Stimulated activated CD4-positive, alpha-beta T cell treated with anti-CD3 and anti-CD28 coated beads, Interleukin-12 subunit alpha, Interleukin-12 subunit beta, amount 100 ng/mL, for 4 hours (primary cell): ENCODE measurements around the gene CCDC91.

Source experiments
- DNase-seq: peaks from one replicate; pipeline ENCODE4 v3.0.0-alpha.2; 2020

The CCDC91 gene, protein sequence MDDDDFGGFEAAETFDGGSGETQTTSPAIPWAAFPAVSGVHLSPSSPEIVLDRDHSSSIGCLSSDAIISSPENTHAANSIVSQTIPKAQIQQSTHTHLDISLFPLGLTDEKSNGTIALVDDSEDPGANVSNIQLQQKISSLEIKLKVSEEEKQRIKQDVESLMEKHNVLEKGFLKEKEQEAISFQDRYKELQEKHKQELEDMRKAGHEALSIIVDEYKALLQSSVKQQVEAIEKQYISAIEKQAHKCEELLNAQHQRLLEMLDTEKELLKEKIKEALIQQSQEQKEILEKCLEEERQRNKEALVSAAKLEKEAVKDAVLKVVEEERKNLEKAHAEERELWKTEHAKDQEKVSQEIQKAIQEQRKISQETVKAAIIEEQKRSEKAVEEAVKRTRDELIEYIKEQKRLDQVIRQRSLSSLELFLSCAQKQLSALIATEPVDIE

DNA sequence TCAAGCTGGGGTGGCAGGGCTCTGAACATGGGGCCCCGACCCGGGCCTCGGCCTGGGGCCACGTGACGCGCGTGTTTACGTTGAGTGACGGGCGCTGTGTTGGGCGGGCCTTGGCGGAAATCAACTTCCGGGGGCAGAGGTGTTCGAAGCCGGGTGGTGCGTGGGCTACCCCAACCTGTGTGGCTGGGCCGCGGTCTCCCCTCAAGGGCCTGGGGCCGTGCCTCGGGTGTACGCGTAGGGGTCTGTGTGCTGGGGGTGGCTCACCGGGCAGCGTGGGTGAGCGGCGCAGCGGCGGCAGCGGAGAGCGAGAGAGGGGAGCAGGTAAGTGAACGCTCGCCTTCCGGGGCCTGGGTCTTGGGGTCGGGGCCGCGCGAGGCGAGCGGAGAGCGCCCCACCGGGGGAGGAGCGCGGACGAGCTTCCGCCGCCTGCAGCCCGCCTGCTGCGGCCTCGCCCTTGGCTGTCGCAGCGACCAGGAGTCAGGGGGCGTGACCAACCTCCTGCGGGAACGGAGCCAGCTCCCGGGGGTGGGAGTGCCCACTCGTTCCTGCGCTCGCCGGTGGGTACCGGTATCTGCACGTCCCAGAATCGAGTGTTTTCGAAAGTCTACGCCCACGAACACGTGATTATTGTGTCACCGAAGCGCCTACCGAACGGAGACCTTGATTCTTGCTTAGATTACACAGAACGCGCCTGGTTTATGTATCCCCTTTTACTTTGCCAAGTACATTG is at the start of gene CCDC91:
CCDC91 (plus strand) TSS at position 136 of the 730 bp plus-strand sequence. CDS start 66,760 bp downstream, outside the sequence.
- DNase-seq = peak; percentile 78

DNA sequence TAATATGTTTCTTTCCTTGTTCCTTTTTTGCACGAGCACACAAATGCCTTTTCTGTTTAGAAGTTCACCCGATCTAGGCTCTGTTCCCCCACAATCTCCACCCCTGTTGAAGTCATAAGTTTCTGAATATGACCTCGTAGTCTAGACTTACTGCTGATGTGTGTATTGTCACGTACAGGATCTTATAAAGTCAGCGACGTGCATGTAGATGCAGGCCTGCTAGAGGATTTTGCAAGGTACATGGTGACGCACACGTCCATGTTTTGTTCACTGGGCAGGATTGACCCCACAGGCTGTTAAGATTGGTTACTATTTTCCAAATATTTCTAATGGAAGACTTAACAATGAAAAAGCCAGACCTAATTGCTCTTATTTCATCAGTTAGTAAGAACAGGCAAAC is 46.2 kb upstream of the CCDC91 start:
- DNase-seq = no peak

DNA sequence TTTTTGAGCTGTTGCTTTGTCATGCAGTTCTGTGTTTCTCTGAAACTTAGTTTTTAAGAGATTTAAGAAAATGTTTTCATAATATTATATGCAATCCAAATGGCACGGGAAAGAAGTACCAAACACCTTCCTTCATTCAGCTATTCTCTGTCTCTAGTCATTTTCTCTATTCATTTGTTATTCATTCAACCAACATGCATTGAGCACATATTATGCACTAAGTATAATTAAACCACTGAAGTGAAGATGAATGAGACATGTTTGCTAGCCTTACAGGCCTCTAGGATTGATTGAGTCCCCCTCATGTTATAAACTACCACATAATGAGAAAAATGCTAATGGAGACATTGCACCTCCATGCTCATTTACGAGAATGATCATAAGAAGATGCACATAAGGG is 45.7 kb upstream of the CCDC91 start:
- DNase-seq = no peak

DNA sequence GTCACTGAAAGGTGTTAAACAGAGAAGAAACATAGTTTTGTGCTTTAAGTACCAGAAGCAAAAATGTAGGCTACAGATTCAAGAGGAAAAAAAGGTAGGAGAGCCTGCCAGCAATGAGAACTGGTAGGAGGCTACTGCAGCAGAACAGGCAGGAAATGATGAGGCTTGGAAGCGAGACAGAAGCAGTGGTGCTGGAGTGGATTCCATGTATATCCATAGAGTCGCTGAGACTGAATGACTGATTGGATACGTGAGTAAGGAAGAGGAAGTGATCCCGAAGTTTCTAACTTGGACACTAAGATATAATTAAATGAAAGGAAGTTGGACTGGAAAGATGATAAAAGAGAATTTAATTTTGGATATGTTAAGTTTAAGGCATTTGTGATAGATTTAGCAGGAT is 45.0 kb upstream of the CCDC91 start:
- no peak for DNase-seq

DNA sequence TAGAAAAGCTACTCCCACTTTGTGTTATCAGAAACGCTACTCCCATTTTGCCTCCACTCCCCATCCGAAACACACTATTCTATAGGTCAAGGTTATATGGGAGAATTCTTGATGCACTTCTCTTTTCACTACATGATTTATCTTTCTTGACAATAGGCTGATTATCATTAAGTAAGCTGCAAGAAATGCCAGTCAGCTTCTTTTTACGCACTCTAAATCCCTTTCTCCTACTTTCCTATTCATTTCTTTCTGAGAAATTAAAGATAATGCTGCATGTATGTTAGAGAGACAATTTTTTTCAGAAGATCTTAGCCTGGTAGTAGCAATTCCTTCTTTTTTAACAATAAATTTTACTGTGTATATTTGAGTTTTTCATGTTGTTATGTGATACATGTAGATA is 41.0 kb upstream of the CCDC91 start:
- DNase-seq = no peak

DNA sequence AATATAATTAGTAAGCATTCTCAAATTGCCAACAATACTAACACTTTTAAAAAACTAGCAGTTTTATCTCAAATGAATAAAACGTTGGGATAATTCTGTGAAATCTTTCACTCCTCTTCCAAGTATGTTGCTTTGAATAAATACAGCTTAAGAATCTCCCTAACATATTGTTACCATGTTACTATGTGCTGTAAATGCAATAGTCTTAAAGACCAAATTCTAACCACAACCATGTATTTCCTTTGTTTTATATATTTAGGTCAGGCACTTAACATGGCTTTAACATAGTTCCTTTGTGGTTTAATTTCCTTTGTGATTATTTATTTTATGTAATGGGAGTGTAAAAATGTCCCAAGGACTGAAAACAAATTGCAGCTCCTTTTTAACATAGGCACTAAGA is 33.9 kb upstream of the CCDC91 start:
- DNase-seq = no peak

DNA sequence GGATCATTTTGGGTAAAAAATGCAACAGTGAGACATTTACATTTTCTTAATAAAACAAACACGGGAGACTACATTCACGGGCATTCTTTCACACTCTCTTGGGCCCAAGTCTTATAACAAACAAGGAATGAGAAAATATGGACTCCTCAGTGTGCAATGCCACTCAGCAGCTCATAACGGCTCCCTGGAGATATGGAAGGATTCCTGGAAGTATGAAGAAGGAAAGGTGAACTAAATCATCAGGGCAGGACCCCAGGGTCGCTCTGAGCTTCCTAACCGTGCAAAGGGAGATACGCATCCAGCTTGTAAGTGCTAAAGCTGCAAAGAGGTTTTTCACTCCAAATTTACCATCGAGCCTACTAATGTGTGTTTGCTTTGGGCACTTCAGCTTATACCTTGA is 33.5 kb upstream of the CCDC91 start:
- no peak for DNase-seq

DNA sequence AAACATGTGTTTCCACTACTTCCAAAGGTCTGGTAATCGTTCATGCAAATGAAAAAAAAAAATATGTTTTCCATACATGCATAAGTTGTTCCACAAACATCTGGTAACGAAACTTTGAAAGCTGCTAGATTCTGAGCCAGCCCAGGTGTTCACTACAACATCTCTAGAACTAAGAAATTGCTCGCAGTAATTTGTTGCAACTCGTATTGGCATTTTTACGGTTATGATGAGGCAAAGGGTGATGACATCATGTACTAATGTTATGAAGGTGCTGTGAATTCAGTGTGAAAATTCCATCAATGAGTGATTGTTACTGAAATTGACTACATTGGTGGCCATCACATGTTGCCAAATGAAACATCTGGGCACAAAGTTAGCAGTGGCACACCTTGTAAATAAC is 31.9 kb upstream of the CCDC91 start:
- DNase-seq = no peak

DNA sequence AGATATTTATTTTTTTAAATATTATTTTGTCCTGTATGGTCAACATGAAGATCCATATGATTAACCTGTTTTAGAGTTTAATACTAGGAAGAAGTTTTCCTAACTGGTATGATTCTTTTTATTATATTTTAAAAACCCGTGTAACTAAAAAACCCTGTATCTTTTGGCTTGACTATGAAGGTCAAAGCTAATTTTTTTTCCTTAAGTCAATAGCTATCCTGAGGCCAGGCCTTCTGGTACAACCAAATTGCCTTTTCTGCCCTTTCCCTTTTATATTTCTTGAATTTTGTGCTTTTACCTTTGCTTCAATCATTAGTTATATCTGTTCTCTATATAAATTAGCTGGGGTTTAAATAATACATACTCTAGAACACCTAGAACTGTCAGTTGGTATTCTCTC is 30.6 kb upstream of the CCDC91 start:
- no peak for DNase-seq

DNA sequence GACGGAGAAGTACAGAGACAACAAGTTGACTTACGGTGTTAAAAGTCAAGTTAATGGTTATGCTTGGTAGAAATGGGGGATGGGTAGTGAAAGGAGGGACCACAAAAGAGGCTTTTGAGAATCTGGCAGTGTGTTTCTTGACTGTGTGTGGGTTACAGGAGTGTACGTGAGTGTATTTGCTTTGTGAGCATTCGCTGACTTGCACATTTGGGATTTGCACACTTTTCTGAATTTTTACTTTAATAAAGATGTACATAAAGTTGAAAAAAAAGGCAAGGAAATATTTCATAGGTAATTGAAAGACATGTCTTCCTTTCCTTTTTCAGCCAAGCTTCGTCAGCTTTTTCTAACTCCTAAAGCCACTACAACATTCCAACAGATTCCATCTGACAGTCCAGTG is 28.6 kb upstream of the CCDC91 start:
- DNase-seq = no peak

DNA sequence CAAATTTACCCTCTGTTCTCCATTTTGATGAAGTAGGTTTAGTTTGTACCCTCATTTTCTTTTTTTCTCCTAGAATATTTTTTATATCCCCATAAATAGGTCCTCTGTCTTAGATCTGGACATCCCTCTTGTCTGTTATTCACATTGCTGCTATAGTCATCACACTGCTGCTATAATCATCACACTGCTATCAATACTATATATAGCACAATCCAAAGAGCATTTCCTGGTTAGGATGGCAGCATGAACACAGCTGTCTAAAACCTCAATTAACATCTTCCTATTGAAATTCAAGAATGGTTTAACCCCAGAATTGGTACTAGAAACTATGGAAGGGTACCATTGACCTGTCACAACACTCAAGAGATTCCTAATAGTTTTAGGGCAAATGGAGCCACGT is 27.6 kb upstream of the CCDC91 start:
- DNase-seq = no peak

DNA sequence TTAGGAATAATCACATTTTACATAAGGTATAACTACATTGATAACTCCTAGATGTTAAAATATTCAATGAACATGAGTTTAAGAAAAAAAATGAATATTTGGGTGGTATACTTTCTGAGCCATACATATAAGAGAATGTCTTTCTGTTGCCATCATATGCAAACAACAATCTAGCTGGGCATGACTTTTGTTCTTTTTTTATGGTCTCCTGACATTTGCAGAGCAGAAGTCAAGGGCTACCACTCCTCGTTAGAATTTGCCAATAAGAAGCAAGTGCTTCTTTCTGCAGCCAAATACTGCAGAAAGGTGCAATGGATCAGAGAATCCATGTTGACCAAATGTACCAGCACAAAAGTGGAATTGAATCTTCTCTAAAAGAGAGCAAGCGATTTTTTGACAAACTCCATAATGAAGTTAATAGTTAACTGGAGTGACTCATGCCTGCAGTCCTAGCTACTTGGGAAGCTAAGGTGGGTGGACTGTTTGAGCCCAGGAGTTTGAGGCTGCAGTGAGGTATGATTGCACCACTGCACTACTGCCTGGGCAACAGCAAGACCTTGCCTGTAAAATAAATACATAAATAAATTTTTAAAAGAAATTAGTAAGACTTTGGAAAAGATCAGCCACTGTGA is 25.5 kb upstream of the CCDC91 start:
- no peak for DNase-seq

DNA sequence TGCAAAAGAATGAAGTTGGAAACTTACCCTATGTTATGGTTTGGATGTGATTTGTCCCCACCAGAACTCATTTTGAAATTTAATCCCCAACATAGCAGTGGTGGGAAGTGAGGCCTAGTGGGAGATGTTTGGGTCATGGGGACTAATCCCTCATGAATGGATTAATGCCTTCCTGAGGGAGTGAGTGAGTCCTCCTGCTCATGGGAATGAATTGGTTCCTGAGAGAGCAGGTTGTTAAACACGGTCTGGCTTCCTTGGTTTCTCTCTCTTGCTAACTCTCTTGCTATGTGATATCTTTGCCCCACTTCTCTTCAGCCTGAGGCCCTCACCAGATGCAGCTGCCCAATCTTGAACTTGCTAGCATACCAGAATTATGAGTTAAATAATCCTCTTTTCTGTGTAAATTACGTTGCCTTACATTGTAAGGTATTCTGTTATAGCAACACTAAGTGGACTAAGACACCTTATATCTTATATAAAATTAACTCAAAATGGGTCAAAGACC is 22.2 kb upstream of the CCDC91 start:
- DNase-seq = no peak

DNA sequence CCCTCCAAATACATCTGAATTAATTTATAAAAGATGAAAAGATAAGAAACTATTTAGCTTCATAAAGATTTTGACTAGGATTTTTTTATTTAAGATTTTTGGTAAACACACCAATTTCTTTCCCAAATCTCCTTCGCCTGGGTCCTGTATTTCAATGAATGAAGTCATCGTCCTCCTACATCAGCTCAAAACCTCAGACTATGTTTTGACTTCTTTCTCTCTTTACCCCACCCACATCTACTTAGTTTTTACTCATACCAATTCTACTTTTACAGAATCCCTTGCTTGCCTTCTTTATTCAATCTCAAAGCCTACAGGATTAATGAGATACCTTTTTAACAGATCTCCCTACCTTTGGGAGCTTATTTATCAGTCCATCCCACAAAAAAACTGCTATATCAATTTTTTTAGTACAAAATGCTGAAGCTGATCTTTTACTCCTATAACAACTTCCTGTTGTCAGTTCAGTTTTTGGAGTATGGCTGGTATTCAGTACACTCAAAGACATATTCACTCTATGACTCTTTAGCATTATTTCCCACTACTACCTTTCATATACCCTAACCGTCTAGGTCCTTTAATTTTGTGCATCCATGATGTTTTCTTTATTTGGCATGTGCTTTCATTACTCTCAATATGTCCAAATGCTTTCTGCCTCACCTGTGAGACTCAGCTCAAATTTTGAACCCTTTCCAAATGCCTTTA is 18.7 kb upstream of the CCDC91 start:
- DNase-seq = no peak

DNA sequence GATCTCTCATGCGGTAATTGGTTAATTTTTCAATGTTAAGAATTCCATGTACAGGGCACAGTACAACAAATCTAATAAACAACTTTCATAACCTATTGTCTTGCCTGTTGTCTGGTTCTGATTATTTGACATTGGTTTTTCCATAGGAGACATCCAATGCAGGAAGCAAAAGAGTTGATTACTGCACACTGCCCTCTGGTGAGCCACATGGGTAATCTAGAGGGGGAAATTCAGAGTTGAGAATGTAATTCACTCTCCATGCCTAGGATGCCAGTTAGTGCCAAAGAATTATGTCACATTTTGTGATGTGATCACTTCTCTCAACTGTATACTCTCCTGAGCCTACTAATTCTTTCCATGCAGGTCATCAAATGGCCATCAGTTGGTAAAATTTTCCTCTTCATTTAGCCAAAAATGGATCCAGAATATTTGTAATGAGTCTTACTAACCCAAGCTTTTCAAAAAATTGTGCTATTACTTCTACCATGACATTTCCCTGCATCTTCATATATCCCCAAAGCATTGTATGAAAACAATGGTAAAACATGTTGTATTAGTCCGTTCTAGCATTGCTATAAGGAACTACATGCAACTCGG is 17.7 kb upstream of the CCDC91 start:
- no peak for DNase-seq

DNA sequence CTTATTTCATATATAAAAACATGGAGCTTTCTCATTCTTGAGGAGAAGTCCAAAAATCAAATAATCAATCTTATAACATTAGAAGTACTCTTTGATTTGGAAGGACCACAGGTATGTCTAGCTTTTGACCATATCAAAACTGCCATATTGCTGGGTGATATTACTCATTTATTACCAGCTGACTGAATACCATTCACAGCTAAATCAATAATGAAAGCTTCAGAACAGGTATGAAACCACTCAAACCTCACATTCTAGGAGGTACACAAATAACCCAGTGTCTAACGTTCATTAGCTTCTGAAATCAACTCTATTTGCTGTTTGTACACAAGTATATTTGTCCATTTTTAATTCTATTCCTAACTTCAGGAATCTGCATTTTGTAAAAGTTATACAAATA is 16.8 kb upstream of the CCDC91 start:
- DNase-seq = no peak

DNA sequence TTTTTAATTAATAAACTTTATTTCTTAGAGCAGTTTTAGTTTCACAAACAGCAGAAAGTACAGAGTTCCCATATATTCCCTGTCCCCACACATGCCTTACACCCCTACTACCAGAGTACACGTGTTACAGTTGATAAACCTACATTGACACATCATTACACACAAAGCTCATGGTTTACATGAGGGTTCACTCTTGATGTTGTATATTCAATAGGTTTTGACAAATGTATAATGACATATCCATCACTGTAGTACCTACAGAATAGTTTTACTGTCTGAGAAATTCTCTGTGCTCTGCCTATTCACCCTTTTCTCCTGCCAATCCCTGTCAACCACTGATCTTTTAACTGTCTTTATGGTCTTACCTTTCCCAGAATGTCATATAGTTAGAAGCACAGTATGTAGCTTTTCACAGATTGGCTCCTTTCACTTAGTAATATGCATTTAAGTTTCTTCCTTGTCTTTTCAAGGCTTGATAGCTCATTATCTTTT is 15.1 kb upstream of the CCDC91 start:
- no peak for DNase-seq

DNA sequence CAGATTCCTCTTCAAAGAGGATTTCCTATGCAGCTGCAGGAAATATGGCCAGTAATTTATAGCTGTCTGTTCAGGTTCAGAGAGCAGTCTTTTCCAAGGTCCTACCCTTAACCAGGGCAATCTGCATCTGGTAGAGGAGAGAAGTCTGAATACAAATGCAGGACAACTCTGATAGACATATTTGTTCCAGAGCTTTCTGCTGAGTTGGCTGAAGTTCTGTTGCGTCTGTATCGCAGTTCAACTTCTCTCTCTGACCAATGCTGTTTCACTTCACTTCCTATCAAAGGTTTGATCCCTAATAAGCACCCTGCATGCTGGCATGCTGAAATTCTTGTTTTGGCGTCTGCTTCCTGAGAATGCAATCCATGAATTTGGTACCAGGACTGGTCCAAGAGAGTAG is 14.0 kb upstream of the CCDC91 start:
- no peak for DNase-seq

DNA sequence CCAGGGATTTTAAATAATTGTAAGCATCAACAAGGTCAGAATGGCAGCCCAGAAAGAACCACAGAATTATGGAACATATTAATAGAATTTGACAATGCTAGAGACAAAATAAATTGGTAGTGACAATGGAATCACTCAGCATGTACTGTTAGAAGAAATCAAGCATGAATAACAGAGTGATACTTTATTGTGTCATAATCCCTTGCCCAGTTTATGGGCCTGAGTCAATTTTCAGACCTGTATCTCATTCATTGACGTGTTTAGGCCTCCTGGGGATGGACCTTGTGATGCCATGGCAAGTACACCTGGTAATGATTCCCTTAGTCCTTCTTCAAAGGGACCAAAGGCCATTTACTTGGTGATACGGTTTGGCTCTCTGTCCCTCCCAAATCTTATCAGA is 12.8 kb upstream of the CCDC91 start:
- no peak for DNase-seq

DNA sequence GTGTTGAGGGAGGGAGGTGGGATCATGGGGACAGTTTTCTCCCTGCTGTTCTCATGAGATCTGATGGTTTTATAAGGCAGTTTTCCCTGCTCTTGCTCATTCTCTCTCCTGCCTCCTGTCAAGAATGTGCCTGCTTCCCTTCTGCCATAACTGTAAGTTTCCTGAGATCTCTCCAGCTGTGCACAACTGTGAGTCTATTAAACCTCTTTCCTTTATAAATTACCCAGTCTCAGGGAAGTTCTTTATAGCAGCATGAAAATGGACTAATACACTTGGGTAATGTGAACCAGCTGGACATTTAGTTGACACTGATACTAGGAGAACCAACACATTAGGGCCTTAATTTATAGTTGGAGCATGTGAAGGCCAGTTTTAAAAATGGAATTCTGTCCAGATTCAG is 12.4 kb upstream of the CCDC91 start:
- no peak for DNase-seq

DNA sequence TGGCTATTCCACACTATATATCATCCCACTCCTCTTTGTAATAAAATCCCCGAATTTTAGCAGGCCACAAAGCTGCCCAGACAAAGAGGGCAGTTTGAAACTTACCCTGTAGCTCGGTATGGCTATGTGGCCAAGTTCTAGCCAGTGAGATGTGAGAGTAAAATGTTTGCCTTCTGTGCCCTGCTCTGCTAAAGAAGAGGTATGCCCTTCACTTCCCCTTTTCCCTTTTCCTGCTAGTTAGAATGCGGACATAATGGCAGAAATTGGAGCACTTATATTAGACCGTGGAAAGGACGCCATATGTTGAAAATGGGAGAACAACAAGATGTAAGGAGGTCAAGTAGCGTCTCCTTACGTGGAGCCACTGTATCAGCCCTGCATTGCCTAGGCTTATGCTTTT is 11.5 kb upstream of the CCDC91 start:
- no peak for DNase-seq

DNA sequence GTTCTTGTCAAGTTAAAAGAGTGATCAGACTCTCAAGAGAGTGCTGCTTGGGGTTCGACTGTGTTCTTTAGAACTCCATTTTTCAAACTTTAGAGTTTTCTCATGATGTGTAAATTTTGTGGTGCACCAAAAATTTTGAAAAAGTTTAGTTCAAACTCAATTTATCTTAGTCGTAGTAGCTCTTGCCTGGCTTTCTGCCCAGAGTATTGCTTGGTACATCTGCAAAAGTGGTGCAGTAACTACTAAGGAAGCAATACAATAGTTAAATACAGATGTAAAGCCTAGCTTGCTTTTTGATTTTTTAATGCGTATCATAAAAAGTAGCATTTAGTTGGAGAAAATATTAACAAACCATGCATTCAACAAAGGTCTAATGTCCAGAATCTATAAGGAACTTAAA is 9.5 kb upstream of the CCDC91 start:
- no peak for DNase-seq

DNA sequence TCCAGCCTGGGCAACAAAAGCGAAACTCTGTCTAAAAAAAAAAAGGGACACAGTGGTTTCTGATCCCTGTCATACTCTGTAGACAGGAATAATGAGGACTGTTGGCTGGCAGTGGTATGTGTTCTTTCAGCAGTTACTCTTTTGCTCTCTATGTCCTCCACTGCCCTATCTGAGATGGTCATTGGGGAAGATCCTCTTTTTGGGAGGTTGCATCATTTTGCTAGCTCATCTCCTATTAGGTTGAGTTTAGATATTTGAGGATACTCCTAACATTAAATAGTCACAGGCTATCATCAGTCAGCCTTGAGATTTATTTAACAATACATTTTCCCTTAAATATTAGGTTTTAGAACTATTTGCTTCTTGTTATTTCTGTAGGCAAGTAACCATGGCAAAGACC is 5.9 kb upstream of the CCDC91 start:
- no peak for DNase-seq
